ENCODE measurements around the gene NKX6-1. TPM values are rescaled to one million over a fixed set of nuclear protein-coding genes. Genes with fewer than 3 reads are reported as not detected.

NKX6-1 gene
- not detected in 2 replicates for total RNA-seq
- not detected in 2 replicates for polyA plus RNA-seq
- polyA plus RNA-seq (2011; cell fraction: cytosol; rRNA removed), result not detected in 2 replicates
- not detected in 2 replicates for polyA plus RNA-seq (2011; cell fraction: nucleus; rRNA removed)
- polyA plus RNA-seq (2012), result not detected in 2 replicates
- polyA minus RNA-seq, result not detected in 2 replicates
- polyA minus RNA-seq (2011; cell fraction: cytosol; rRNA and poly(A)+ RNA removed), result not detected
- not detected in 2 replicates for polyA minus RNA-seq (2011; cell fraction: nucleus; rRNA and poly(A)+ RNA removed)
- not detected for Bru-seq, nascent RNA
- BruChase-seq, experiment 1, labeled RNA remaining after a 6-hour chase, result percentile 10 among the genes with signal in this experiment
- BruChase-seq, experiment 2, labeled RNA remaining after a 2-hour chase, result not detected
- long read RNA-seq, result 0 reads

- H3K9me1 ChIP-seq (replicated peaks; ENCODE audit: control insufficient read depth, extremely low read depth, insufficient read depth, low read length), result no peaks in the 10 kb centered on the region
- DNase-seq (ENCODE audit: low read depth, low spot score) (peak; percentile 53), FAIRE-seq (peak; percentile 42)
- H3K4me2 ChIP-seq (ENCODE audit: insufficient read depth, low read length), result peak within 1 kb of the TSS; percentile 59
- H3K79me2 ChIP-seq (ENCODE audit: control insufficient read depth, insufficient read depth, low read length), result no peaks in the 10 kb centered on the region
- H3K36me3 ChIP-seq (ENCODE audit: control insufficient read depth in 2 of 2, extremely low read depth in 1 of 2, insufficient read depth in 2 of 2, low read length in 2 of 2), result no peaks in the 10 kb centered on the region
- dilution Hi-C loops (cut with MboI; ENCODE audit: extremely low pct_ligation_motif_present, low sequenced_read_pairs), result no loop called here
- no TSS peak for BruUV-seq (replicated peaks)
- H3K9me3 ChIP-seq (replicated peaks; ENCODE audit: control insufficient read depth, insufficient read depth, low read length), result no peaks in the 10 kb centered on the region
- TF ChIP-seq EZH2 (IDR thresholded peaks at IDR 0.05; ENCODE audit: borderline replicate concordance, low read depth, low read length, severe bottlenecking), result no peak
- TF ChIP-seq JUN (IDR thresholded peaks at IDR 0.05; ENCODE audit: borderline replicate concordance, insufficient read depth, insufficient read length, low read depth), result no peak
- no peak for TF ChIP-seq GATA2 (IDR thresholded peaks at IDR 0.05; ENCODE audit: insufficient read depth, insufficient read length, low read depth, low read length)
- no peak for TF ChIP-seq POLR2A (IDR thresholded peaks at IDR 0.05; ENCODE audit: low read depth, low read length)
- no peak for TF ChIP-seq CTCF (IDR thresholded peaks at IDR 0.05; ENCODE audit: extremely low read depth in 1 of 2, insufficient read depth in 1 of 2, low read depth in 1 of 2, low read length in 2 of 2)
- no peak within 1 kb of the TSS for H3K9ac ChIP-seq (replicated peaks; ENCODE audit: extremely low read depth, insufficient read depth, low read length)
- H4K20me1 ChIP-seq (replicated peaks; ENCODE audit: control insufficient read depth, extremely low read depth, insufficient read depth, low read length), result no peaks in the 10 kb centered on the region
- H3K4me1 ChIP-seq (ENCODE audit: control insufficient read depth, extremely low read depth, insufficient read depth, low read length), result peaks cover 11% of the 10 kb centered on the region
- ChIA-PET CTCF (interaction anchor here (1.0 to 1.2 kb wide), 3 partner anchors 22 to 1010 kb away, joined by 3 to 5 read pairs (median 4); no protein-coding TSS in a partner anchor), POLR2A (interaction anchor here (0.7 kb wide), 1 partner anchor 12 kb away, joined by 3 read pairs; no protein-coding TSS in a partner anchor)
- H3K27me3 ChIP-seq (ENCODE audit: control insufficient read depth in 2 of 2, insufficient read depth in 2 of 2, low read length in 2 of 2), result peaks cover 79 to 99% of the 10 kb centered on the region in 2 experiments
- intact Hi-C loops (cut with micrococcal nuclease), result no loop called here
- H2AFZ ChIP-seq (ENCODE audit: low read depth, low read length), result peak within 1 kb of the TSS; percentile 23
- H3K4me3 ChIP-seq (replicated peaks in 1 of 3; ENCODE audit: insufficient read depth in 1 of 3, low read depth in 1 of 3, low read length in 3 of 3), result peak within 1 kb of the TSS; percentile 12 to 36 (median 16)
- no peak within 1 kb of the TSS for H3K27ac ChIP-seq (ENCODE audit: insufficient read depth, low read depth, low read length)
Observed at GRCh38 chr4:84498935-84499623, at the start of gene NKX6-1. NKX6-1 (minus strand) TSS chr4:84499292; CDS start chr4:84498228, 1,064 bp downstream.

Measured in endothelial cell of umbilical vein (primary cell).